ENCODE measurements around the gene TMPRSS11B. TPM values are rescaled to one million over a fixed set of nuclear protein-coding genes. Genes with fewer than 3 reads are reported as not detected.

TMPRSS11B gene
- total and polyA plus RNA-seq, 2 experiments from 2014 or later, result not detected

DNA sequence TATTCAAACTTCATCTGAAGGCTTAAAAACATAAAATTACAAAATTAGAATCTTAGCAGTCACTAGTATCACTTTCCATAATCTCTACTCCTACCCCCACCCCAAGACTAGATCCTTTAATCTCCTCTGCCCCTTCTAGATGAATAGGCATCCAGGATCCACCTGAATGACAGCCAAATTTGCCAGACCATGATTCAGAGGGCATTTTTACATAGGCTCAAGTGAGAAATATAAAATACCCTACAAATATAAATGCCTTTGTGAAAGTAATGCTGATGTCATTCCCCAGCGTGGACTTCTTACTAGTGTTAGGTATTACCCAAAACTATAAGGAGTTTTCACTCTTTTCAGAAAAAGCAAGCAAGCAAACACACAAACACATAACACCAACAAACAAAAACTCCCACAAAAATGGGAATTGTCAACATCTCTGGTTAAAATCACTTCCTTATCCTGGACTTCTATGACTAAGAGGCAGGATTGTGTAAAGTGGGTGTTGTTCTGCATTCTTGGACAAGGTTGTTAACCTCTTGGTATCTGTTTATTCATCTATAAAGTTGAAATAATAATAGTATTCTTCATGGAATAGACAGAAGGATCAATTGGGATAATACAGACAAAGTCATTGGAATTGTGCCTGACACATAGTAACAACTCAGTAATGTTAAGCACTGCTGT lies 64.5 kb downstream of the TMPRSS11B start (continued):
- TF ChIP-seq, protein P1, sequence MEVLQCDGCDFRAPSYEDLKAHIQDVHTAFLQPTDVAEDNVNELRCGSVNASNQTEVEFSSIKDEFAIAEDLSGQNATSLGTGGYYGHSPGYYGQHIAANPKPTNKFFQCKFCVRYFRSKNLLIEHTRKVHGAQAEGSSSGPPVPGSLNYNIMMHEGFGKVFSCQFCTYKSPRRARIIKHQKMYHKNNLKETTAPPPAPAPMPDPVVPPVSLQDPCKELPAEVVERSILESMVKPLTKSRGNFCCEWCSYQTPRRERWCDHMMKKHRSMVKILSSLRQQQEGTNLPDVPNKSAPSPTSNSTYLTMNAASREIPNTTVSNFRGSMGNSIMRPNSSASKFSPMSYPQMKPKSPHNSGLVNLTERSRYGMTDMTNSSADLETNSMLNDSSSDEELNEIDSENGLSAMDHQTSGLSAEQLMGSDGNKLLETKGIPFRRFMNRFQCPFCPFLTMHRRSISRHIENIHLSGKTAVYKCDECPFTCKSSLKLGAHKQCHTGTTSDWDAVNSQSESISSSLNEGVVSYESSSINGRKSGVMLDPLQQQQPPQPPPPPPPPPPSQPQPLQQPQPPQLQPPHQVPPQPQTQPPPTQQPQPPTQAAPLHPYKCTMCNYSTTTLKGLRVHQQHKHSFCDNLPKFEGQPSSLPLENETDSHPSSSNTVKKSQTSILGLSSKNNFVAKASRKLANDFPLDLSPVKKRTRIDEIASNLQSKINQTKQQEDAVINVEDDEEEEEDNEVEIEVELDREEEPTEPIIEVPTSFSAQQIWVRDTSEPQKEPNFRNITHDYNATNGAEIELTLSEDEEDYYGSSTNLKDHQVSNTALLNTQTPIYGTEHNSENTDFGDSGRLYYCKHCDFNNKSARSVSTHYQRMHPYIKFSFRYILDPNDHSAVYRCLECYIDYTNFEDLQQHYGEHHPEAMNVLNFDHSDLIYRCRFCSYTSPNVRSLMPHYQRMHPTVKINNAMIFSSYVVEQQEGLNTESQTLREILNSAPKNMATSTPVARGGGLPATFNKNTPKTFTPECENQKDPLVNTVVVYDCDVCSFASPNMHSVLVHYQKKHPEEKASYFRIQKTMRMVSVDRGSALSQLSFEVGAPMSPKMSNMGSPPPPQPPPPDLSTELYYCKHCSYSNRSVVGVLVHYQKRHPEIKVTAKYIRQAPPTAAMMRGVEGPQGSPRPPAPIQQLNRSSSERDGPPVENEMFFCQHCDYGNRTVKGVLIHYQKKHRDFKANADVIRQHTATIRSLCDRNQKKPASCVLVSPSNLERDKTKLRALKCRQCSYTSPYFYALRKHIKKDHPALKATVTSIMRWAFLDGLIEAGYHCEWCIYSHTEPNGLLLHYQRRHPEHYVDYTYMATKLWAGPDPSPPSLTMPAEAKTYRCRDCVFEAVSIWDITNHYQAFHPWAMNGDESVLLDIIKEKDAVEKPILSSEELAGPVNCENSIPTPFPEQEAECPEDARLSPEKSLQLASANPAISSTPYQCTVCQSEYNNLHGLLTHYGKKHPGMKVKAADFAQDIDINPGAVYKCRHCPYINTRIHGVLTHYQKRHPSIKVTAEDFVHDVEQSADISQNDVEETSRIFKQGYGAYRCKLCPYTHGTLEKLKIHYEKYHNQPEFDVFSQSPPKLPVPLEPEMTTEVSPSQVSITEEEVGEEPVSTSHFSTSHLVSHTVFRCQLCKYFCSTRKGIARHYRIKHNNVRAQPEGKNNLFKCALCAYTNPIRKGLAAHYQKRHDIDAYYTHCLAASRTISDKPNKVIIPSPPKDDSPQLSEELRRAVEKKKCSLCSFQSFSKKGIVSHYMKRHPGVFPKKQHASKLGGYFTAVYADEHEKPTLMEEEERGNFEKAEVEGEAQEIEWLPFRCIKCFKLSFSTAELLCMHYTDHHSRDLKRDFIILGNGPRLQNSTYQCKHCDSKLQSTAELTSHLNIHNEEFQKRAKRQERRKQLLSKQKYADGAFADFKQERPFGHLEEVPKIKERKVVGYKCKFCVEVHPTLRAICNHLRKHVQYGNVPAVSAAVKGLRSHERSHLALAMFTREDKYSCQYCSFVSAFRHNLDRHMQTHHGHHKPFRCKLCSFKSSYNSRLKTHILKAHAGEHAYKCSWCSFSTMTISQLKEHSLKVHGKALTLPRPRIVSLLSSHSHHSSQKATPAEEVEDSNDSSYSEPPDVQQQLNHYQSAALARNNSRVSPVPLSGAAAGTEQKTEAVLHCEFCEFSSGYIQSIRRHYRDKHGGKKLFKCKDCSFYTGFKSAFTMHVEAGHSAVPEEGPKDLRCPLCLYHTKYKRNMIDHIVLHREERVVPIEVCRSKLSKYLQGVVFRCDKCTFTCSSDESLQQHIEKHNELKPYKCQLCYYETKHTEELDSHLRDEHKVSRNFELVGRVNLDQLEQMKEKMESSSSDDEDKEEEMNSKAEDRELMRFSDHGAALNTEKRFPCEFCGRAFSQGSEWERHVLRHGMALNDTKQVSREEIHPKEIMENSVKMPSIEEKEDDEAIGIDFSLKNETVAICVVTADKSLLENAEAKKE (CRISPR knock-in tag; IDR thresholded peaks at IDR 0.05), result no peak
- TF ChIP-seq STAT1 (IDR thresholded peaks at IDR 0.05; ENCODE audit: unreplicated experiment) (no peak), ZNF331 (CRISPR knock-in tag; IDR thresholded peaks at IDR 0.05; ENCODE audit: low read depth) (no peak)

DNA sequence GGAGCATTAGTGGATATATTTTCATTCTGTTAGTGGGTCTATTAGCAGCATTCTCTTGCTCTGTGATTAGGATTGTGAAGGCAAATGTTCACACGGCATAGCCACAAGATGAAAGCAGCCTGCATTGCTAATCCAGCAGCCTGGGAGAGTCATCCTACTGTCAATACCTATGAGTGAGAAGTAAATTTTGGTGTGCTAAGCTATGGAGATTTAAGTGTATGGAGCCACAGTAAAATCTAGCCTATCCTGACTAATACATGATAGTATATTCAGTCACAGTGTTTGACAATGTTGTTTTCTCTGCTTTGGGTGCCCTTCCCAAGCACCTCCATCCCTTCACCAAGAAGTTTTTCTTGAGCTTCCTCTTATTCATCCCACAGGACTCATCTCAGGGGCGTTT lies 68.6 kb downstream of the TMPRSS11B start:
- no peaks in the 10 kb centered on the region for H3K9me2 ChIP-seq (ENCODE audit: insufficient read depth)
- ATAC-seq (no peak), DNase-seq (ENCODE audit: low spot score) (no peak)
- H3K4me1 Mint-ChIP-seq, result no peaks in the 10 kb centered on the region
- H3F3A ChIP-seq (replicated peaks; ENCODE audit: low read depth), result no peaks in the 10 kb centered on the region
- peaks cover 26% of the 10 kb centered on the region for H3K36me3 Mint-ChIP-seq (ENCODE audit: low read depth)
- peak overlapping the region; percentile 67; the same call in 1 of the 2 replicates for H2AFZ ChIP-seq
- no peak overlapping the region for H3K4me2 ChIP-seq
- H3K4me3 Mint-ChIP-seq, result no peak overlapping the region
- no peaks in the 10 kb centered on the region for H3K27me3 Mint-ChIP-seq (ENCODE audit: insufficient read depth, low read depth, poor library complexity)
- no peaks in the 10 kb centered on the region for H3K36me3 ChIP-seq (ENCODE audit: insufficient read depth)
- H3K27me3 ChIP-seq (ENCODE audit: insufficient read depth), result no peaks in the 10 kb centered on the region
- peaks cover 28% of the 10 kb centered on the region for H3K9me3 Mint-ChIP-seq
- no peaks in the 10 kb centered on the region for H3K4me1 ChIP-seq (ENCODE audit: insufficient read depth)
- no peak overlapping the region for H3K27ac Mint-ChIP-seq
- H4K20me1 ChIP-seq (replicated peaks; ENCODE audit: insufficient read depth), result no peaks in the 10 kb centered on the region
- no peak overlapping the region for H3K4me3 ChIP-seq
- no peaks in the 10 kb centered on the region for H3K79me2 ChIP-seq (replicated peaks; ENCODE audit: insufficient read depth)
- TF ChIP-seq, protein P1 (CRISPR knock-in tag; IDR thresholded peaks at IDR 0.05), result no peak
- TF ChIP-seq, protein P2, sequence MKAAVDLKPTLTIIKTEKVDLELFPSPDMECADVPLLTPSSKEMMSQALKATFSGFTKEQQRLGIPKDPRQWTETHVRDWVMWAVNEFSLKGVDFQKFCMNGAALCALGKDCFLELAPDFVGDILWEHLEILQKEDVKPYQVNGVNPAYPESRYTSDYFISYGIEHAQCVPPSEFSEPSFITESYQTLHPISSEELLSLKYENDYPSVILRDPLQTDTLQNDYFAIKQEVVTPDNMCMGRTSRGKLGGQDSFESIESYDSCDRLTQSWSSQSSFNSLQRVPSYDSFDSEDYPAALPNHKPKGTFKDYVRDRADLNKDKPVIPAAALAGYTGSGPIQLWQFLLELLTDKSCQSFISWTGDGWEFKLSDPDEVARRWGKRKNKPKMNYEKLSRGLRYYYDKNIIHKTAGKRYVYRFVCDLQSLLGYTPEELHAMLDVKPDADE (IDR thresholded peaks at IDR 0.05), result no peak
- no peak overlapping the region for H3K27ac ChIP-seq (ENCODE audit: low read depth)

All from GM23338 (cell line).